NB4 (cell line): ENCODE data around the gene CBX7.

Experiments used
- DNase-seq: peaks from one replicate; pipeline ENCODE4 v3.0.0; 2010; ENCODE audit warnings: low read depth
- H3K4me3 ChIP-seq: one replicate; pipeline ENCODE4 v1.5.1; 2011; ENCODE audit warnings: mild to moderate bottlenecking, low read depth, low read length, moderate library complexity
- CTCF ChIP-seq: IDR thresholded peaks from one replicate; pipeline ENCODE4 v1.5.1; 2012; ENCODE audit warnings: low read depth, low read length
- MAX ChIP-seq: IDR thresholded peaks from 2 replicates; pipeline ENCODE4 v1.6.1; 2011; ENCODE audit warnings: low read depth, low read length
- MYC ChIP-seq: IDR thresholded peaks from 2 replicates; pipeline ENCODE4 v1.6.1; 2011; ENCODE audit warnings: low read depth, low read length
- POLR2A ChIP-seq: IDR thresholded peaks from 2 replicates; pipeline ENCODE4 v1.6.1; 2011; ENCODE audit warnings: mild to moderate bottlenecking; ENCODE audit not compliant: insufficient read length; ENCODE audit errors: extremely low read depth

CBX7 gene

GRCh38 chr22:39176714-39177455 is 24.4 kb upstream of the CBX7 start:
- no peak for TF ChIP-seq CTCF
- TF ChIP-seq MYC: no peak
- TF ChIP-seq POLR2A: no peak
- no peak for TF ChIP-seq MAX
- no peak for DNase-seq

GRCh38 chr22:39176143-39176713 is 23.7 kb upstream of the CBX7 start:
- no peak for TF ChIP-seq CTCF
- no peak for TF ChIP-seq MYC
- TF ChIP-seq MAX: no peak
- TF ChIP-seq POLR2A: no peak
- no peak for DNase-seq
- no peak overlapping the region for H3K4me3 ChIP-seq

More at GRCh38 chr22:39176714-39177455, 24.4 kb upstream of the CBX7 start:
- H3K4me3 ChIP-seq: no peak overlapping the region

- H3K4me3 ChIP-seq: no peak overlapping the region
- TF ChIP-seq POLR2A (no peak), CTCF (no peak), MYC (no peak), MAX (no peak)
- DNase-seq: no peak
Measured at GRCh38 chr22:39175353-39176142, 23.1 kb upstream of the CBX7 start.

GRCh38 chr22:39174498-39175352 is 22.2 kb upstream of the CBX7 start:
- DNase-seq: peak; percentile 62

More at GRCh38 chr22:39174498-39175352, 22.2 kb upstream of the CBX7 start:
- no peak overlapping the region for H3K4me3 ChIP-seq
- TF ChIP-seq POLR2A: no peak
- no peak for TF ChIP-seq MAX
- no peak for TF ChIP-seq CTCF
- no peak for TF ChIP-seq MYC
